GM13977 (cell line): Measurements from ENCODE around the gene PARD3B.

Source experiments
- DNase-seq: peaks from one replicate; pipeline ENCODE4 v3.0.0; 2012; ENCODE audit warnings: low spot score
- CTCF ChIP-seq: IDR thresholded peaks from 2 replicates; pipeline ENCODE4 v1.5.1; 2012; ENCODE audit warnings: mild to moderate bottlenecking, control low read depth; ENCODE audit not compliant: insufficient read depth; ENCODE audit errors: extremely low read depth, missing control alignments
- in situ Hi-C: fragments of 300-500 bp; cut with MboI; formaldehyde crosslinking; loops from one replicate; pipeline ENCODE4 v1.12.0; 2022; ENCODE audit warnings: low sequenced_read_pairs, low pct_unique_long_range_greater_than_20kb, mixed read lengths, inconsistent platforms; ENCODE audit not compliant: unreplicated experiment

PARD3B gene

GRCh38 chr2:205527801-205528200 is 982.5 kb downstream of the PARD3B start:
- no peak for TF ChIP-seq CTCF
- no peak for DNase-seq
- in situ Hi-C loops: no loop called here

- no peak for TF ChIP-seq CTCF
- in situ Hi-C loops: no loop called here
- no peak for DNase-seq
Observed at GRCh38 chr2:205531072-205531471, 985.8 kb downstream of the PARD3B start.

- in situ Hi-C loops: no loop called here
- no peak for TF ChIP-seq CTCF
- DNase-seq: no peak
Observed at GRCh38 chr2:205531489-205532148, 986.3 kb downstream of the PARD3B start.

- in situ Hi-C loops: no loop called here
- DNase-seq: no peak
- TF ChIP-seq CTCF: no peak
Observed at GRCh38 chr2:205535001-205535400, 989.7 kb downstream of the PARD3B start.

- in situ Hi-C loops: no loop called here
- TF ChIP-seq CTCF: no peak
- DNase-seq: no peak
Observed at GRCh38 chr2:205539603-205540002, 994.3 kb downstream of the PARD3B start.

- TF ChIP-seq CTCF: no peak
- in situ Hi-C loops: no loop called here
- DNase-seq: no peak
Observed at GRCh38 chr2:205540036-205540435, 994.8 kb downstream of the PARD3B start.

- in situ Hi-C loops: no loop called here
- no peak for TF ChIP-seq CTCF
- DNase-seq: no peak
Observed at GRCh38 chr2:205543262-205543843, 998.1 kb downstream of the PARD3B start.
